PC-3 (cell line): ENCODE results near the gene COL13A1.

Experiments used
- CTCF ChIP-seq: fragments of 300-600 bp; sonication (generic); conservative IDR thresholded peaks from 2 replicates; pipeline ENCODE4 v1.5.1; 2017; ENCODE audit warnings: antibody characterized with exemption, low read depth, mild to moderate bottlenecking, low read length
- EZH2 ChIP-seq: fragments of 300-600 bp; sonication (generic); IDR thresholded peaks from one replicate; pipeline ENCODE4 v1.6.1; 2017; ENCODE audit warnings: antibody characterized with exemption, mild to moderate bottlenecking, low read length; ENCODE audit not compliant: unreplicated experiment
- EZH2phosphoT487 ChIP-seq: fragments of 300-600 bp; sonication (generic); IDR thresholded peaks from 2 replicates; pipeline ENCODE4 v1.6.1; 2018; ENCODE audit warnings: mild to moderate bottlenecking, antibody characterized with exemption, low read length, borderline replicate concordance

- TF ChIP-seq EZH2 (no peak), CTCF (no peak), EZH2phosphoT487 (no peak)
Measured at GRCh38 chr10:69863580-69863979, 61.9 kb downstream of the COL13A1 start.
